HG02588 (cell line): ENCODE data around the gene MARCHF6.
A peak's percentile ranks its signal among the peaks of the same experiment; 100 is the strongest.
"Not testable (repeated sequence)": the region's sequence is repeated elsewhere in the genome, so short reads cannot be mapped to it uniquely, and the experiment has no call there.

Experiments used
- ATAC-seq: cut with Tn5 transposase; IDR thresholded peaks from one replicate; pipeline ENCODE4 v1.9.1; 2021; ENCODE audit warnings: mild to moderate bottlenecking, moderate library complexity; ENCODE audit not compliant: unreplicated experiment

Gene MARCHF6

GRCh38 chr5:10353241-10354047 is at the start of gene MARCHF6:
TSS of gene MARCHF6 (plus strand) at chr5:10353695. CDS start at chr5:10353899, 204 bp downstream.
- peak; percentile 85 for ATAC-seq

DNA sequence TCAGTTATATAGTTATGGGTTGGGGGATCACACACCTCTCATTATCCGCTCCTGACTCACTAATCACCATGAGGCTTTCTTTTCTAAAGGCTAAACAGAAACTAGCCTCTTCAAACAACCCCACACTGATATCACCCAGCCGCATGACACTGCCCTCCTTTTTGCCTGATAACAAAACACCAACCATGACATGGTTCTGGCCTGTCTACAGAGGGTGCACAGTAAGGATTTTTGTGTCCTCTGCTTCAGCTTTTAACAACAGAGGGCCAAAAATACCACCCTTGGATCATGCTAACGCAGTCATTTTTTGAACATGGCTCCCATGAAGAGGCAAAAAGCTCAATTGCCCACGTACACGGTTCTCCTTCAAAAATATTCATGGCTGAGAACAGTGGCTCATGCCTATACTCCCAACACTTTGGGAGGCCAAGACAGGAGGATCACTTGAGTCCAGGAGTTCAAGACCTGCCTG is 49.8 kb upstream of the MARCHF6 start:
- ATAC-seq, result no peak

GRCh38 chr5:10304932-10305331 is 48.6 kb upstream of the MARCHF6 start:
- no peak for ATAC-seq

GRCh38 chr5:10306114-10306513 is 47.4 kb upstream of the MARCHF6 start:
- ATAC-seq, result no peak

DNA sequence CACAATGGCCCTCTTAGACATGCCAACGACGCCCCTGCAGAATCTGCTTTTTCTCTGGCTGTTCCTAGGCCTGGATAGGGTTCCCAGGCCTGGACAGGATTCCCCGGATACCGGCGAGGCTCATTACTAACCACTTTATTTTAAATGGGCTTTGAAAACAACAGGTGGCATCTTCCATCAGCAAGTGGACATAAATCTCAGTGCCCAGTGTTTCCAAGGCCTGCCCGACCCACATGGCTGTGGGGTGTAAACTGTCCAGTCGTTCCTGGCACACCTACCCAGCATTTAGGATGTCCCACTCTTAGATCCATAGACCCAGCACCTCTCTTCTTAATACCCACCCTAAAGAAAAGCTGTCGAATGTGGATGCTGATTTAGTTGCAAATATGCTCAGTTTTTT is 46.7 kb upstream of the MARCHF6 start:
- no peak for ATAC-seq

- ATAC-seq, result peak; percentile 76
Observed at GRCh38 chr5:10307206-10308148, 46.0 kb upstream of the MARCHF6 start, which contains the start of gene CMBL. TSS of gene CMBL (minus strand) at chr5:10307902. CDS start at chr5:10290762, 17,140 bp downstream.

- ATAC-seq, result no peak
Observed at GRCh38 chr5:10308844-10309243, 44.7 kb upstream of the MARCHF6 start.

GRCh38 chr5:10310066-10310779 is 43.3 kb upstream of the MARCHF6 start:
- ATAC-seq, result no peak

GRCh38 chr5:10310835-10311570 is 42.5 kb upstream of the MARCHF6 start:
- ATAC-seq, result not testable (repeated sequence)

GRCh38 chr5:10311595-10312425 is 41.7 kb upstream of the MARCHF6 start:
- no peak for ATAC-seq

- ATAC-seq, result no peak
Observed at GRCh38 chr5:10315201-10315600, 38.3 kb upstream of the MARCHF6 start.

GRCh38 chr5:10315824-10316509 is 37.5 kb upstream of the MARCHF6 start:
- no peak for ATAC-seq

DNA sequence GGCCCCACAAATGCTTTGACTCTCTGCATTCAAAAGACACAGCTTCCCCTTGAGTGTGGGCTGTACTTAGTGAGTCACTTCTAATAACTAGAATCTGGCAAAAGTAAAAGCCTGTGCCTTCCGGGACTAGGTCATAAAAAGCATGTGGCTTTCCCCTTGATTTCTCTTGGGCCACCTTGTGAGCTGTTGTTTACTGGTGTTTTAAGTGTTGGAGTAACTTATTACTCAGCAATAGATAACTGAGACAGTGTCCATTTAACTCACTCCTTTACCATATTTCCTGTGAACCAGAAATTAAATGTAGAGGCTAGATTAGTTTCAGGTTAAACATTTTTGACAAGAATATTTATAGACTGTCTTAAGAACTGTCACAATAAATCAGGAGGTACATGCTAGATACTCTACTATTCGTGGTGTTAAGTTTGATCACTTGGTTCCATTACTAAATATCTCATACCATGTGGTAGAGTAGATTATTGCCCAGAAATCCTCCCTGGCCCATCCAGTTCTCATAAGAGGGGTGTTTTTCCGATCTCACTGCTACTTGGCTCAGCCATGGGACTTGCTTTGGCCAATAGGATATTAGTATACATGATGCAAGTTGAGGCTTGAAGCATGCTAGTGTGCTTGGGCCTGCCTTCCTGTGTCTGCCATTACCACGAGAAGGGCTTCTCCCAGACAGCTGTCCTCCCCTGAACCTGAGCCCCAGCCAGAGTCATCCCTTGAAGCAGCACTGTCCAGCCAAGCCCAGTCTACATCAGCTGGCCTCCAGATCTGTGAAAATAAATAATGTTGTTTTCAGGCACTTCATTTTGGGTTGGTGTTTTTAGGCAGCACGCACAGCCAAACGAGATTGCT is 35.4 kb upstream of the MARCHF6 start:
- no peak for ATAC-seq

- no peak for ATAC-seq
Observed at GRCh38 chr5:10319202-10319851, 34.2 kb upstream of the MARCHF6 start.

GRCh38 chr5:10320793-10321192 is 32.7 kb upstream of the MARCHF6 start:
- ATAC-seq, result no peak

DNA sequence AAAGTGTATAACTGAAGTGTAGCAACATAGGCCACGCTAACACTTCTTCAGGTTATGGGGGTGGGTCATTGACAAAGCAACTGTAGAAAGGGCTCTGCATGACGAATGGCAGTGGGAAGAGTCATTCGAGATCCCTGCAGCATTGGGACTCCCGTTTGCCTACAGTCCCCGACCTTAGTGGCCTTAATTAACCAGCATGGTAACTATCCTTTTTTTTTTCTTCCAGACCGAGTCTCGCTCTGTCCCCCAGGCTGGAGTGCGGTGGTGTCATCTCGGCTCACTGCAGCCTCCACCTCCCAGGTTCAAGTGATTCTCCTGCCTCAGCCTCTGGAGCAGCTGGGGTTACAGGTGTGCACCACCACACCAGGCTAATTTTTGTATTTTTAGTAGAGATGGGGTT is 31.6 kb upstream of the MARCHF6 start:
- ATAC-seq, result no peak
